B cell (primary cell): ENCODE data around the gene GAK. TPM values are rescaled to one million over a fixed set of nuclear protein-coding genes. Genes with fewer than 3 reads are reported as not detected.

ENCODE experiments used
- ATAC-seq: fragments of 200-7000 bp; cut with Tn5 transposase; one replicate; pipeline ENCODE4 v1.10.0; 2021; ENCODE audit warnings: low read depth, mild to moderate bottlenecking, moderate number of reproducible peaks, moderate library complexity
- CTCF ChIA-PET: fragments of 350-600 bp; sonication (Branson Sonifier 250); formaldehyde crosslinking; loops from one replicate; lab custom pipeline; 2021; ENCODE audit warnings: antibody characterized with exemption, inconsistent platforms; lab: Charles Lee
- POLR2A ChIA-PET: fragments of 350-600 bp; sonication (Branson Sonifier 250); formaldehyde crosslinking; loops from one replicate; lab custom pipeline; 2021; ENCODE audit warnings: antibody characterized with exemption; lab: Charles Lee
- DNase-seq: peaks from one replicate; pipeline ENCODE4 v3.0.0; 2013
- H2AFZ ChIP-seq: 2 replicates; pipeline ENCODE4 v1.6.1; 2012; ENCODE audit warnings: mild to moderate bottlenecking, low read depth, low read length; ENCODE audit not compliant: insufficient read depth, poor library complexity, severe bottlenecking
- H3K27ac ChIP-seq, 2 donors: 1 replicate in 1 of 2; 2 replicates in 1 of 2; pipeline ENCODE4 v1.5.1; 2012 to 2013; ENCODE audit warnings: low read length in 2 of 2, mild to moderate bottlenecking in 2 of 2, moderate library complexity in 1 of 2
- H3K27me3 ChIP-seq, 4 experiments: fragments of 200-600 bp in 1 of 4; sonication (generic) in 1 of 4; replicated peaks in 1 of 4; 1 replicate in 2 of 4; 2 replicates in 2 of 4; pipeline versions ENCODE4 v1.6.1 to v1.7.0; 2013 to 2016; ENCODE audit warnings: low read length in 3 of 4, mild to moderate bottlenecking in 2 of 4, mixed read lengths in 1 of 4, moderate library complexity in 1 of 4; ENCODE audit not compliant: insufficient read depth in 4 of 4, control insufficient read depth in 3 of 4; ENCODE audit errors: control extremely low read depth in 1 of 4
- H3K36me3 ChIP-seq, 2 experiments: replicated peaks in 1 of 2; 1 replicate in 1 of 2; 2 replicates in 1 of 2; pipeline versions ENCODE4 v1.6.1 to v1.7.1; 2013; ENCODE audit warnings: low read length in 1 of 2; ENCODE audit not compliant: insufficient read depth in 2 of 2, control insufficient read depth in 1 of 2; ENCODE audit errors: control extremely low read depth in 1 of 2, extremely low read depth in 1 of 2
- H3K4me1 ChIP-seq, 2 donors: fragments of 200-600 bp in 1 of 2; sonication (generic) in 1 of 2; 1 replicate in 1 of 2; 2 replicates in 1 of 2; pipeline versions ENCODE4 v1.5.1 to v1.6.1; 2013 to 2017; ENCODE audit warnings: low read length in 2 of 2; ENCODE audit not compliant: control insufficient read depth in 2 of 2, insufficient read depth in 2 of 2
- H3K4me2 ChIP-seq: replicated peaks from 2 replicates; pipeline ENCODE3; 2012; ENCODE audit warnings: mild to moderate bottlenecking, low read depth, low read length; ENCODE audit not compliant: poor library complexity, severe bottlenecking
- H3K4me3 ChIP-seq, 5 experiments: fragments of 200-600 bp in 1 of 5; sonication (generic) in 1 of 5; 1 replicate in 3 of 5; 2 replicates in 2 of 5; pipeline versions ENCODE4 v1.5.1 to v1.7.0; 2011 to 2016; ENCODE audit warnings: low read length in 4 of 5, mild to moderate bottlenecking in 4 of 5, low read depth in 2 of 5, control low read depth in 1 of 5, moderate library complexity in 1 of 5; ENCODE audit not compliant: insufficient read depth in 1 of 5; ENCODE audit errors: control extremely low read depth in 1 of 5, extremely low read depth in 1 of 5
- H3K79me2 ChIP-seq: fragments of 200-600 bp; sonication (generic); one replicate; pipeline ENCODE4 v1.6.0; 2016; ENCODE audit warnings: low read length; ENCODE audit not compliant: control insufficient read depth, insufficient read depth
- H3K9ac ChIP-seq: fragments of 200-600 bp; sonication (generic); 2 replicates; pipeline ENCODE4 v1.6.1; 2017; ENCODE audit warnings: mild to moderate bottlenecking, low read length, moderate library complexity
- H3K9me3 ChIP-seq, 3 donors: one replicate each; pipeline versions ENCODE4 v1.6.1 to v1.7.1; 2013; ENCODE audit warnings: low read length in 2 of 3; ENCODE audit not compliant: control insufficient read depth in 2 of 3, insufficient read depth in 1 of 3; ENCODE audit errors: control extremely low read depth in 1 of 3
- H4K20me1 ChIP-seq: 2 replicates; pipeline ENCODE4 v1.6.0; 2012; ENCODE audit warnings: mild to moderate bottlenecking, low read length; ENCODE audit not compliant: insufficient read depth, control insufficient read depth, poor library complexity, severe bottlenecking
- H3K27ac Mint-ChIP-seq: one replicate; pipeline ENCODE4 v1.8.0; 2021; ENCODE audit warnings: mixed read lengths
- H3K27me3 Mint-ChIP-seq: one replicate; pipeline ENCODE4 v1.8.0; 2021; ENCODE audit warnings: mixed read lengths
- H3K4me1 Mint-ChIP-seq: one replicate; pipeline ENCODE4 v1.8.0; 2021; ENCODE audit warnings: mixed read lengths
- H3K4me3 Mint-ChIP-seq: one replicate; pipeline ENCODE4 v1.8.0; 2021; ENCODE audit warnings: mixed read lengths
- H3K9me3 Mint-ChIP-seq: one replicate; pipeline ENCODE4 v1.8.0; 2022; ENCODE audit warnings: mixed read lengths; ENCODE audit not compliant: insufficient read depth
- CTCF ChIP-seq: fragments of 200-600 bp; IDR thresholded peaks from one replicate; pipeline ENCODE4 v1.8.0; 2022; ENCODE audit warnings: antibody characterized with exemption, mild to moderate bottlenecking
- EZH2 ChIP-seq: IDR thresholded peaks from 2 replicates; pipeline ENCODE4 v1.6.1; 2012; ENCODE audit warnings: borderline replicate concordance, low read depth, mild to moderate bottlenecking, moderate library complexity, low read length; ENCODE audit not compliant: insufficient read depth, poor library complexity, severe bottlenecking
- WGBS: methylation state at CpG from one replicate; pipeline ENCODE4 v1.1.5; 2013; ENCODE audit warnings: missing lambda C conversion rate; ENCODE audit not compliant: insufficient coverage; 5-methylcytosine and 5-hydroxymethylcytosine counted together
- intact Hi-C: fragments of 100-400 bp; cut with micrococcal nuclease; formaldehyde crosslinking; loops from one replicate; pipeline ENCODE4 v1.10.0; 2022
- polyA plus RNA-seq: library from polyadenylated mRNA; depleted of rRNA; stranded (reverse); fragments of >200 nt; gene quantifications from 2 replicates; pipeline ENCODE4 v1.2.3, GENCODE V29; 2012
- total RNA-seq, 2 donors: library from RNA; stranded (reverse); fragments of 120-200 nt in 1 of 2; gene quantifications; 1 replicate in 1 of 2; 2 replicates in 1 of 2; pipeline versions ENCODE4 v1.2.3 to v1.2.4, GENCODE V29; 2013 to 2022

Gene GAK
- total and polyA plus RNA-seq, 2 donors (not counting 1 experiment from before 2014, with no cell fraction given): 113 to 283 TPM

GRCh38 chr4:952881-953573, 20.9 kb upstream of the GAK start:
- Histone ChIP-seq H3K9me3 (peaks cover 0 to 5% (median 0%) of the 10 kb centered on the region in 3 donors), H2AFZ (no peak overlapping the region), H3K9ac (no peak overlapping the region), H4K20me1 (peaks cover 35% of the 10 kb centered on the region), H3K4me2 (no peak overlapping the region), H3K27ac (no peak overlapping the region), H3K36me3 (peaks cover 0 to 29% of the 10 kb centered on the region in 2 experiments), H3K79me2 (peaks cover 13% of the 10 kb centered on the region), H3K27me3 (no peaks in the 10 kb centered on the region), H3K4me3 (no peak overlapping the region), H3K4me1 (no peaks in the 10 kb centered on the region)
- H3K27me3 Mint-ChIP-seq: no peaks in the 10 kb centered on the region
- TF ChIP-seq CTCF (no peak), EZH2 (no peak)
- ChIA-PET POLR2A (no interaction called here), CTCF (no interaction called here)
- intact Hi-C loops: no loop called here
- DNase-seq (no peak), ATAC-seq (no peak)
- H3K27ac Mint-ChIP-seq: no peak overlapping the region
- no peaks in the 10 kb centered on the region for H3K4me1 Mint-ChIP-seq
- H3K4me3 Mint-ChIP-seq: no peak overlapping the region
- WGBS: 97% methylated on average over 28 of the region's 28 CpGs
- H3K9me3 Mint-ChIP-seq: no peaks in the 10 kb centered on the region
